Adrenal gland (tissue), 12 donors: ENCODE data around the gene RIPOR2. TPM values are rescaled to one million over a fixed set of nuclear protein-coding genes. Genes with fewer than 3 reads are reported as not detected.

Source experiments
- DNase-seq, 7 donors: peaks; one replicate each; pipeline ENCODE4 v3.0.0-alpha.2; 2019 to 2020
- H3K27ac ChIP-seq, 5 donors: fragments of 200-600 bp; sonication (generic) in 4 of 5; 1 replicate in 3 of 5; 2 replicates in 2 of 5; pipeline versions ENCODE4 v1.5.1 to v1.8.0; 2016 to 2020; ENCODE audit warnings: mild to moderate bottlenecking in 1 of 5
- H3K27me3 ChIP-seq: fragments of 200-600 bp; 2 replicates; pipeline ENCODE4 v1.8.0; 2021
- H3K36me3 ChIP-seq, 2 donors: fragments of 200-600 bp; replicated peaks in 1 of 2; 1 replicate in 1 of 2; 2 replicates in 1 of 2; pipeline versions ENCODE4 v1.5.1 to v1.8.0; 2018 to 2022
- H3K4me1 ChIP-seq, 2 donors: fragments of 200-600 bp; replicated peaks in 1 of 2; 1 replicate in 1 of 2; 2 replicates in 1 of 2; pipeline versions ENCODE4 v1.5.1 to v1.8.0; 2018 to 2021
- H3K4me3 ChIP-seq, 4 donors: fragments of 200-600 bp; sonication (generic) in 3 of 4; one replicate each; pipeline ENCODE4 v1.5.1; 2016 to 2018
- H3K9me3 ChIP-seq, 3 donors: fragments of 200-600 bp; sonication (generic) in 1 of 3; replicated peaks in 1 of 3; 1 replicate in 2 of 3; 2 replicates in 1 of 3; pipeline versions ENCODE4 v1.5.1 to v1.8.0; 2016 to 2021
- POLR2A ChIP-seq, 2 donors: fragments of 450-650 bp; IDR thresholded peaks; one replicate each; pipeline ENCODE4 v1.6.1; 2017; ENCODE audit warnings: antibody characterized with exemption in 2 of 2, mild to moderate bottlenecking in 2 of 2, moderate library complexity in 1 of 2
- WGBS, 4 donors: extraction: QIAGEN DNeasy Blood & Tissue Kit in 2 of 4; methylation state at CpG; one replicate each; pipeline versions ENCODE4 v1.1.5 to v1.1.7; 2013 to 2017; 5-methylcytosine and 5-hydroxymethylcytosine counted together
- intact Hi-C, 2 donors: fragments of 100-400 bp; cut with DNase I; formaldehyde crosslinking; loops; one replicate each; pipeline versions ENCODE4 v1.14.1 to v1.15.0; 2022 to 2023
- polyA plus RNA-seq, 3 donors: library from polyadenylated mRNA; stranded (reverse); fragments of 200-250 nt in 2 of 3; fragments of 350-450 nt in 1 of 3; fragmentation: Illumina TruSeq in 1 of 3; extraction: RNeasy Lipid Tissue Mini Kit (QIAGEN cat#74804) in 1 of 3; gene quantifications; one replicate each; pipeline ENCODE4 v1.2.3, GENCODE V29; 2013 to 2014
- total RNA-seq, 9 donors: library from RNA; depleted of rRNA in 4 of 9; stranded (reverse); fragments of >200 nt in 4 of 9; fragments of 120-200 nt in 1 of 9; fragmentation: NEBNext Ultra II Directional in 1 of 9; extraction: Animal tissue kit (Norgen Biotek cat#: 25700) in 1 of 9; gene quantifications; one replicate each; pipeline versions ENCODE4 v1.1.0 to v1.2.4, GENCODE V29; 2013 to 2023
- TF ChIP-seq, protein P1 (sequence below), 6 experiments: fragments of 450-650 bp in 4 of 6; fragments of 200-600 bp in 2 of 6; sonication (generic) in 1 of 6; IDR thresholded peaks; 1 replicate in 5 of 6; 2 replicates in 1 of 6; pipeline versions ENCODE4 v1.5.1 to v1.8.0; 2016 to 2021; ENCODE audit warnings: antibody characterized with exemption in 6 of 6, mild to moderate bottlenecking in 2 of 6, moderate library complexity in 1 of 6
- donor health status: healthy with polysubstance abuse.
- donor health status: Bipolar disorder and iron deficiency.
- donor health status: DM: yes; HTN: yes; CAD: no.
- donor health status: DM: no; HTN: no; CAD: no.
- donor health status: DM: no; HTN: no; CAD: no.
- donor health status: DM: yes; HTN: yes; CAD: no.

Gene RIPOR2
- total and polyA plus RNA-seq, 12 donors: 1.7 to 16.2 (median 3.9) TPM

DNA sequence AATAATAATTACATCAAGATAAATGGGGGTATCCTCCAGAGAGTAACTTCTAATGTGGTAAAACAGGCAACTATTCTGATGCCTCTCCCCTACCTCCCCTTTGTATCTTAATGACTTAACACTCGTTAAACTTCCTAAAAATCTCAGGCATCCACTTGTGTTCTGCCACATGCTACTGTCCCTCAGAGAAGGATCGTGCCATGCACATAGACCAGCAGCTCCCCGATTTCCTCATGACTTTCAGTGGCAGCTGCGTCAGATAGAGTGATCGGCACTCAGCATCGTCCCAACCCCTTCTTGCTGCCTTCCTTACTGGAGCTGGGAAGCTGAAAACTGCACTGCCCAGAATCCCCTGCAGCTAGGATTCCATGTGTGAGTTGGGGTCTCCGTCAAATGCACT is 32.1 kb downstream of the RIPOR2 start:
- 87 to 95% (median 92%) methylated on average over 5 to 7 of the region's 7 CpGs for WGBS, 4 donors
- TF ChIP-seq POLR2A (IDR thresholded peaks at IDR 0.05): no peak
- TF ChIP-seq, protein P1, sequence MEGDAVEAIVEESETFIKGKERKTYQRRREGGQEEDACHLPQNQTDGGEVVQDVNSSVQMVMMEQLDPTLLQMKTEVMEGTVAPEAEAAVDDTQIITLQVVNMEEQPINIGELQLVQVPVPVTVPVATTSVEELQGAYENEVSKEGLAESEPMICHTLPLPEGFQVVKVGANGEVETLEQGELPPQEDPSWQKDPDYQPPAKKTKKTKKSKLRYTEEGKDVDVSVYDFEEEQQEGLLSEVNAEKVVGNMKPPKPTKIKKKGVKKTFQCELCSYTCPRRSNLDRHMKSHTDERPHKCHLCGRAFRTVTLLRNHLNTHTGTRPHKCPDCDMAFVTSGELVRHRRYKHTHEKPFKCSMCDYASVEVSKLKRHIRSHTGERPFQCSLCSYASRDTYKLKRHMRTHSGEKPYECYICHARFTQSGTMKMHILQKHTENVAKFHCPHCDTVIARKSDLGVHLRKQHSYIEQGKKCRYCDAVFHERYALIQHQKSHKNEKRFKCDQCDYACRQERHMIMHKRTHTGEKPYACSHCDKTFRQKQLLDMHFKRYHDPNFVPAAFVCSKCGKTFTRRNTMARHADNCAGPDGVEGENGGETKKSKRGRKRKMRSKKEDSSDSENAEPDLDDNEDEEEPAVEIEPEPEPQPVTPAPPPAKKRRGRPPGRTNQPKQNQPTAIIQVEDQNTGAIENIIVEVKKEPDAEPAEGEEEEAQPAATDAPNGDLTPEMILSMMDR (IDR thresholded peaks at IDR 0.05): no peak
- H3K27ac ChIP-seq: no peak overlapping the region
- no peaks in the 10 kb centered on the region for H3K9me3 ChIP-seq
- H3K27me3 ChIP-seq: no peaks in the 10 kb centered on the region
- H3K4me3 ChIP-seq: no peak overlapping the region
- intact Hi-C loops: no loop called here
- no peak for DNase-seq
- H3K36me3 ChIP-seq: no peaks in the 10 kb centered on the region
- peaks cover 0 to 13% of the 10 kb centered on the region in 2 donors for H3K4me1 ChIP-seq

DNA sequence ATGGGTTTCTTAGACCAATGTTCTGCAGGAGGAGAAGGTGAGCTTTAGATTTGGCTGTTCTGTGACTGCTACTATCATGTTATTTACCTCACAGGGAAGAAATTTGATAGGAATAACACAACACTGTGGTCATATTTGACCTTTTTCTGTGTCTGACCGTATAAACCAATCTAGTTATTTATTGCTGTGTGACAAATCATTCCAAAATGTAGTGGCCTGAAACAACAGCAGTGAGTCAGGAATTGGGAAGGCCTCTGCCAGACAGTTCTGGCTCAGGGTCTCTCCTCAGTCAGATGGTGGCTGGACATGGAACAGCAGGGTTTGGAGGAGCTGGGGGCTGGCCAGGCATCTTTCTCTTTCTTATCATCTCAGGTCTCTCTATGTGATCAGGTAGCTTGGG is 33.0 kb downstream of the RIPOR2 start:
- intact Hi-C loops: no loop called here
- TF ChIP-seq, protein P1 (IDR thresholded peaks at IDR 0.05): peak in 1 of 6 experiments; percentile 3
- TF ChIP-seq POLR2A (IDR thresholded peaks at IDR 0.05): no peak
- Histone ChIP-seq H3K4me3 (no peak overlapping the region), H3K36me3 (no peaks in the 10 kb centered on the region), H3K4me1 (peaks cover 0 to 13% of the 10 kb centered on the region in 2 donors), H3K9me3 (no peaks in the 10 kb centered on the region), H3K27ac (peak overlapping the region in 1 of 5 donors; percentile 38), H3K27me3 (no peaks in the 10 kb centered on the region)
- 26 to 35% (median 29%) methylated on average over 1 of the region's 1 CpG for WGBS, 4 donors
- peak in 5 of 7 donors; percentile 20 to 35 (median 24) for DNase-seq

DNA sequence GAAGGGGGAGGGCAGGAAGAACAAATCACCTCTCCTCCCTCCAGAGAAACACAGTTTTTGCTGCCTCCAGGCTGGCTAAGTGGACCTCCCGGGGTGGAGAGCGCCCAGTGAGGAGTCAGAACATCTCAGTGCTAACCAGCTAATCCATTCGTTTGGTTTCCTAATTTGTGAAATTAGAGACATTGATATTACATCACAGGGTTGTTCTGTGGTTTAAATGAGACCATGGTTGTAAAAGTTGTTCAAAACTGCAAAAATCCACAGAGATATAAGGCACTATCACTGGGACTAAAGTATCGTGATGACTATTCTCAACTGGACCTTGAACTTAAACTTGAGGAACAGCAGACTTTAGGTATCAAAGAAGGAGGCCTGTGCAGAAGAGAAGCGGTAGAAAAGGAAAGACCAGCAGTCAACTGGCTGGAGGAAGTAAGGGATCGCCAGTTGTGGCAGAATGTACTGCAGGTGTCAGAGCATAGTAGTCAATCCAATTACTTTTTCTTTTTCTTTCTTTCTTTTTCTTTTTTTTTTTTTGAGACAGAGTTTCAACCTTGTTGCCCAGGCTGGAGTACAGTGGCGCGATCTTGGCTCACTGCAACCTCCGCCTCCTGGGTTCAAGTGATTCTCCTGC is 33.9 kb downstream of the RIPOR2 start:
- Histone ChIP-seq H3K9me3 (no peaks in the 10 kb centered on the region), H3K4me3 (no peak overlapping the region), H3K27me3 (no peaks in the 10 kb centered on the region), H3K36me3 (no peaks in the 10 kb centered on the region), H3K27ac (peak overlapping the region in 2 of 5 donors; percentile 22 to 38), H3K4me1 (peaks cover 0 to 13% of the 10 kb centered on the region in 2 donors)
- WGBS, 4 donors: 83% methylated on average over 9 of the region's 9 CpGs
- intact Hi-C loops: no loop called here
- TF ChIP-seq, protein P1 (IDR thresholded peaks at IDR 0.05): no peak
- no peak for TF ChIP-seq POLR2A (IDR thresholded peaks at IDR 0.05)
- DNase-seq: no peak

DNA sequence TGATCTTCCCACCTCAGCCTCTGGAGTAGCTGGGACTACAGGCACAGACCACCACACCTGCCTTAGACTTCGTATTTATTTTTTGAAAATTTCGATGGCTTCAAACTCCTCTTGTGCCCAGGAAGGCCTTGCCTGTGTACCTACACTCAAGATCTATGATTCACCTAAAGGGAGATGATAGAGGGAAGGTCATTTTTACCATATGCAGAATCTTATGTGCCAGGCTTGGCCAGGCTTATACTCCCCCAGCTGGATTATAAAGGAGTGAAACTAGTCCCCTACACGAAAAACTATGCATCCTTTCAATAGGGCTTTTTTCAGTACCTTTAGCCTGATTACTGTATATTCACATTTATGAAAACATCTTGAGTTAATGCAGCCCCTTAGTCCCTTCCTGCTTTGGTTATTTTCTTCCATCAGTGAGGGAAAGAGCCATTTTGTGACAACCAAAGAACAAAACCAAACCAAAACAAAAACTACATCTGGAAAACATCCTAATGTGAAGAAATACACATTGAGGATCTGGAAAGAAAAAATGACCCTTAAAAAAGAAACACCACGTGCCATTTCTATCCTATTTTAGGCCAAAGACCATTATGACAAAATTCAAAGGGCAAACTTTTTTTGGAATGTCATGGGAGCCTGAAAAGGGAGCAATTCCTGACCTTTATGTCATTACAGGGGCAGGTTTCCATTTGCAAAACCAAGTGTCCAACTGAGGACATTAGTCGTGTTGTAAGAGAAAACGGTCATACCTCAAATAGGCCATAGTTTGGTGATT is 34.7 kb downstream of the RIPOR2 start:
- no peaks in the 10 kb centered on the region for H3K36me3 ChIP-seq
- intact Hi-C loops: no loop called here
- no peak overlapping the region for H3K4me3 ChIP-seq
- H3K27ac ChIP-seq: peak overlapping the region in 1 of 5 donors; percentile 22
- 63 to 79% (median 74%) methylated on average over 6 of the region's 6 CpGs for WGBS, 4 donors
- TF ChIP-seq, protein P1 (IDR thresholded peaks at IDR 0.05): no peak
- TF ChIP-seq POLR2A (IDR thresholded peaks at IDR 0.05): no peak
- no peaks in the 10 kb centered on the region for H3K9me3 ChIP-seq
- no peak for DNase-seq
- H3K4me1 ChIP-seq: peaks cover 0 to 13% of the 10 kb centered on the region in 2 donors
- no peaks in the 10 kb centered on the region for H3K27me3 ChIP-seq
